NT2/D1 (cell line): ENCODE results near the gene INCENP.

ENCODE experiments used
- SUZ12 ChIP-seq: IDR thresholded peaks from 2 replicates; pipeline ENCODE4 v1.6.1; 2011; ENCODE audit not compliant: insufficient read length, insufficient read depth; ENCODE audit errors: extremely low read depth
- YY1 ChIP-seq: IDR thresholded peaks from 2 replicates; pipeline ENCODE4 v1.6.1; 2011; ENCODE audit not compliant: insufficient read length, insufficient read depth
- ZNF274 ChIP-seq: IDR thresholded peaks from 2 replicates; pipeline ENCODE4 v1.6.1; 2011; ENCODE audit warnings: mild to moderate bottlenecking, low read depth, low read length

DNA sequence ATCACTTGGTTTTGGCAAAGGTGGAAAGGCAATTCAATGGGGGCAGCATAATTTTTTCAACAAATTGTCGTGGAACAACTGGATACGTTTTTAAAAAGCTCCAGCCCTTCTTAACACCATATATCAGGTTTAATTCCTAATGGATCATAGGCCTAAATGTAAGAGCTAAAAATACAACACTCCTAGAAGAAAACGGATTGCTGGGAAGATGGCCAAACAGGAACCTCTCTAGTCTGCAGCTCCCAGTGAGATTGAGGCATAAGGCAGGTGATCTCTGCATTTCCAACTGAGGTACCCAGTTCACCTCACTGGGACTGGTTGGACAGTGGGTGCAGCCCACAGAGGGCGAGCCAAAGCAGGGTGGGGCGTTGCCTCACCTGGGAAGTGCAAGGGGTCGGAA lies 33.8 kb downstream of the INCENP start:
- no peak for TF ChIP-seq YY1
- TF ChIP-seq SUZ12 = no peak
- TF ChIP-seq ZNF274 = no peak
